Right atrium auricular region (tissue), 2 donors: Measurements from ENCODE around the gene RNF166. TPM values are rescaled to one million over a fixed set of nuclear protein-coding genes. Genes with fewer than 3 reads are reported as not detected.
A peak's percentile ranks its signal among the peaks of the same experiment; 100 is the strongest.

Experiments
- DNase-seq: peaks from one replicate; pipeline ENCODE4 v3.0.0-alpha.2; 2019; ENCODE audit warnings: low spot score
- H3K27ac ChIP-seq, 2 donors: fragments of 200-600 bp; sonication (generic); 1 replicate in 1 of 2; 2 replicates in 1 of 2; pipeline ENCODE4 v1.5.1; 2016 to 2019
- H3K27me3 ChIP-seq, 2 donors: fragments of 200-600 bp; sonication (generic); one replicate each; pipeline versions ENCODE4 v1.5.1 to v1.6.0; 2017 to 2019
- H3K36me3 ChIP-seq: fragments of 200-600 bp; sonication (generic); one replicate; pipeline ENCODE4 v1.5.1; 2016
- H3K4me1 ChIP-seq, 2 donors: fragments of 200-600 bp; sonication (generic); one replicate each; pipeline versions ENCODE4 v1.5.1 to v1.6.0; 2017 to 2019
- H3K4me3 ChIP-seq, 2 donors: fragments of 200-600 bp; sonication (generic); 1 replicate in 1 of 2; 2 replicates in 1 of 2; pipeline ENCODE4 v1.5.1; 2017 to 2019; ENCODE audit warnings: mild to moderate bottlenecking in 1 of 2, moderate library complexity in 1 of 2
- H3K9me3 ChIP-seq, 2 donors: fragments of 200-600 bp; sonication (generic); one replicate each; pipeline ENCODE4 v1.5.1; 2019
- CTCF ChIP-seq, 2 donors: fragments of 200-600 bp; sonication (generic); IDR thresholded peaks; one replicate each; pipeline ENCODE4 v1.5.1; 2019; ENCODE audit warnings: antibody characterized with exemption in 2 of 2
- total RNA-seq, 2 donors: library from RNA; depleted of rRNA; stranded (reverse); fragments of >200 nt; gene quantifications; one replicate each; pipeline ENCODE4 v1.1.0, GENCODE V29; 2016

The RNF166 gene
- total RNA-seq, 2 donors from 2014 or later: 16.9 to 19.4 TPM

GRCh38 chr16:88652762-88653063 is 53.5 kb downstream of the RNF166 start:
- TF ChIP-seq CTCF (IDR thresholded peaks at IDR 0.05): no peak
- DNase-seq: no peak
- Histone ChIP-seq H3K4me1 (peaks cover 0 to 29% of the 10 kb centered on the region in 2 donors), H3K27ac (no peak overlapping the region), H3K36me3 (peaks cover 7% of the 10 kb centered on the region), H3K27me3 (no peaks in the 10 kb centered on the region), H3K9me3 (no peaks in the 10 kb centered on the region), H3K4me3 (no peak overlapping the region)

GRCh38 chr16:88651989-88652761 is 54.0 kb downstream of the RNF166 start:
- Histone ChIP-seq H3K9me3 (no peaks in the 10 kb centered on the region), H3K36me3 (peaks cover 2% of the 10 kb centered on the region), H3K27me3 (no peaks in the 10 kb centered on the region), H3K27ac (peak overlapping the region in 1 of 2 donors; percentile 75), H3K4me3 (no peak overlapping the region), H3K4me1 (peaks cover 0 to 29% of the 10 kb centered on the region in 2 donors)
- DNase-seq: no peak
- no peak for TF ChIP-seq CTCF (IDR thresholded peaks at IDR 0.05)

- Histone ChIP-seq H3K36me3 (no peaks in the 10 kb centered on the region), H3K9me3 (no peaks in the 10 kb centered on the region), H3K27me3 (no peaks in the 10 kb centered on the region), H3K27ac (peak overlapping the region; percentile 61 to 75), H3K4me3 (peak overlapping the region; percentile 70 to 75), H3K4me1 (peaks cover 0 to 29% of the 10 kb centered on the region in 2 donors)
- DNase-seq: no peak
- no peak for TF ChIP-seq CTCF (IDR thresholded peaks at IDR 0.05)
Observed at GRCh38 chr16:88651276-88651988, 54.8 kb downstream of the RNF166 start.

GRCh38 chr16:88650749-88651275 is 55.4 kb downstream of the RNF166 start, which contains the start of gene CYBA:
CYBA (minus strand) TSS chr16:88651053; CDS start chr16:88651013, 40 bp downstream.
- Histone ChIP-seq H3K36me3 (no peaks in the 10 kb centered on the region), H3K4me3 (peak within 1 kb of the TSS; percentile 70 to 75), H3K27ac (peak within 1 kb of the TSS; percentile 61 to 75), H3K9me3 (no peaks in the 10 kb centered on the region), H3K27me3 (no peaks in the 10 kb centered on the region), H3K4me1 (peaks cover 0 to 29% of the 10 kb centered on the region in 2 donors)
- no peak for TF ChIP-seq CTCF (IDR thresholded peaks at IDR 0.05)
- DNase-seq: peak; percentile 66

GRCh38 chr16:88649924-88650748 is 56.1 kb downstream of the RNF166 start:
- Histone ChIP-seq H3K4me3 (peak overlapping the region; percentile 70 to 75), H3K27me3 (no peaks in the 10 kb centered on the region), H3K9me3 (no peaks in the 10 kb centered on the region), H3K4me1 (peaks cover 0 to 29% of the 10 kb centered on the region in 2 donors), H3K36me3 (no peaks in the 10 kb centered on the region), H3K27ac (peak overlapping the region; percentile 61 to 75)
- TF ChIP-seq CTCF (IDR thresholded peaks at IDR 0.05): no peak
- DNase-seq: peak; percentile 73
